GM21423 (cell line): Measurements from ENCODE around the gene TULP4.
"Not testable (repeated sequence)": the region's sequence is repeated elsewhere in the genome, so short reads cannot be mapped to it uniquely, and the experiment has no call there.

Experiments
- ATAC-seq: cut with Tn5 transposase; IDR thresholded peaks from one replicate; pipeline ENCODE4 v1.9.1; 2021; ENCODE audit warnings: mild to moderate bottlenecking, moderate library complexity; ENCODE audit not compliant: unreplicated experiment

The TULP4 gene

GRCh38 chr6:158387036-158387435 is 74.8 kb downstream of the TULP4 start:
- no peak for ATAC-seq

GRCh38 chr6:158387578-158387977 is 75.3 kb downstream of the TULP4 start:
- no peak for ATAC-seq

DNA sequence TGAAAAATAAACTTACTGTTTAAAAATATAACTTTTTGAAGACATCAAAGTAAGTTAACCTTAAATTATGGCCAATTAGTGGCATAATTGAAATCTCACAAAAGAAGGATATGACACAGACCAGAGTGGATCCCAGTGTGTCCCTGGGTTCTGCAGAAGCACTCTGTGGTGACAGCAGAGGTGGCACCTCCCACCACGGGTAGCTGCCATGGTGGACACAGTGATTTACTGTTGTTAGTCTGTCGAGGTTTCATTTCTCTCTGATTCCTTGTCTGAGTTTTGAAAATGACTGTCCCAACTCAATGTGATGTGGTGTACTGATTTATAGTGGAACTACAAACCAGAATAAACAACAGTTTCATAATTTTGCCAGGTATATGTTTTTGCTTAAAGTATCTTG is 76.5 kb downstream of the TULP4 start:
- no peak for ATAC-seq

GRCh38 chr6:158389193-158389919 is 77.1 kb downstream of the TULP4 start:
- no peak for ATAC-seq

GRCh38 chr6:158391276-158391675 is 79.0 kb downstream of the TULP4 start:
- ATAC-seq: no peak

- ATAC-seq: not testable (repeated sequence)
Observed at GRCh38 chr6:158391977-158392376, 79.7 kb downstream of the TULP4 start.

DNA sequence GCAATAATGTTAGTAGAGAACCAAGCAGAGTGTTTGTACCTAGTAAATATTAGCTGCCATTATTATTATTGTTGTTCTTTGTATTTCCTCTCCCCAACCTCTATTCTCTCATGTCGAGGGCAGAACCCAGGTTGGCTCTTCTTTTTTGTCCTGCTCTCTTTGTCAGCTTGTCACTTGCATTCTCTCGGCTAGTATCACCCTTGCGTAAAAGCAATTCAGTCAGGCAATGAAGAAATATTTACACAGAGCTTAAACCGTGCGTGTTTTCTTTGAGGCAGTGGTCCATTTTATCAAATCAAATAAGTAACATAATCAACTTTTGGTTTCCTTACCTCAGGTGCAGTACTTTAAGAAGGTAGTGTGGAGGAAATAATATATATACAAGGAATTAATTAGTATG is 83.9 kb downstream of the TULP4 start:
- ATAC-seq: no peak

DNA sequence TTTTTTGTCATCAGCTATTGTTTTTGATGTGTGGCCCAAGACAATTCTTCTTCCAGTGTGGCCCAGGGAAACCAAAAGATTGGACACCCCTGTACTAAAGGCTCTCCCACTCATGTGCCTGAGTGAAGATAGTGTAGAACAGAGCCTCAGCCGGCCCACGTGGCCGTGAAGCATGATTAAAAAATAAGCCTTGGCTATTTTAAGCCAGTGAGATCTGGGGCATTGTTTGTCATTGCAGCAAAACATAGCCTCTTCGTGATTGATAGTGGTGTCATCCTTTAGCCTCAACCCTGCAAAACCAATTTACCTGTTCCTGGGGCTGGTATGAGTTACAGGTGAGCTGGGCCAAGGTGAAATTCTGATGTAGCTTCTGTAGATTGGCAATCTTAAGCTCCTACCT is 85.3 kb downstream of the TULP4 start:
- no peak for ATAC-seq

GRCh38 chr6:158398252-158399024 is 86.2 kb downstream of the TULP4 start:
- no peak for ATAC-seq

- ATAC-seq: no peak
Observed at GRCh38 chr6:158399040-158399700, 86.9 kb downstream of the TULP4 start.

GRCh38 chr6:158402184-158402583 is 89.9 kb downstream of the TULP4 start:
- ATAC-seq: no peak

GRCh38 chr6:158405321-158405831 is 93.1 kb downstream of the TULP4 start:
- not testable (repeated sequence) for ATAC-seq

DNA sequence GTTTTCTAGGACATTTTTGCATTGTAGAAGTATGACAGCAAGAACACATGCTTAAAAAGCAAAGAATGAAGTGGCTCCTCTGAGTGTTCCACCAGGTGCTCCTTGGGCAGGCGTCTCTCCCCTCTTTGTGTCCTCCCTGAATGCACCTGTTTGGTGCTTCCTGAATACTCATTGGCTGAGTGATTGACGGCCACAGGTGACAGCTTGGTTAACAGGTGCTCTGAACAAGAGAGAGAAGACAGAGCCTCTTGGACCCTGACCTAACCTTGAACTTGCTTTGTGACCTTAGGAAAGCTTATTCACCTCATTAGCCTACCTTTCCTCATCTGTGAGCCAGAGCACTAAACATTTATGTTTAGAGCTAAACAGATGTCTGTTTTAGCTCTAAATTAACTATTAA is 93.7 kb downstream of the TULP4 start:
- ATAC-seq: no peak

GRCh38 chr6:158406736-158407135 is 94.5 kb downstream of the TULP4 start:
- ATAC-seq: no peak

GRCh38 chr6:158408013-158408412 is 95.7 kb downstream of the TULP4 start:
- ATAC-seq: no peak

- no peak for ATAC-seq
Observed at GRCh38 chr6:158408552-158409130, 96.4 kb downstream of the TULP4 start.

DNA sequence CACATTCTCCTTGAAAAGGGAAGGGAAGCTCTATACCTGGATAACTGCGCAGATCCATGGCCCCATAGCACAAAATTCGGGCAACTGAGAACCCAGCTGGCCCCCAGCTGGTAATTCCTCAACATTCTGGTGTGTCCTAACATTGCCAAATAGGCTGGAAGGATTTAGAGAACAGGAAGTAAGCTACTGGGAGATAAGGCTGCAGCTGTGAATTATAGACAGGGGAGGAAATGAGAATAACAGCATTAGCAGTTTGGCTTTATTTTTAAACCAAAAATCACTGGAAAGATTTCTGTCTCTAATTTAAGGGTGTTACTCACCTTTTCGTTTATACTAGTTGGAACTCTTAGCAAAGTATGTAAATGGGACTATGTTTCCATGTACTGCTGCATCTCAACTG is 97.2 kb downstream of the TULP4 start:
- no peak for ATAC-seq

GRCh38 chr6:158410784-158411183 is 98.5 kb downstream of the TULP4 start:
- ATAC-seq: no peak

- ATAC-seq: no peak
Observed at GRCh38 chr6:158411998-158412397, 99.7 kb downstream of the TULP4 start.

GRCh38 chr6:158413028-158413427 is 100.8 kb downstream of the TULP4 start:
- ATAC-seq: no peak
